Measurements from ENCODE around the gene HSPG2. TPM values are rescaled to one million over a fixed set of nuclear protein-coding genes. Genes with fewer than 3 reads are reported as not detected.
A peak's percentile ranks its signal among the peaks of the same experiment; 100 is the strongest.
"Not testable (repeated sequence)": the region's sequence is repeated elsewhere in the genome, so short reads cannot be mapped to it uniquely, and the experiment has no call there.

Gene HSPG2
- total RNA-seq, 1 donor from 2014 or later = 221 TPM

- Mint-ChIP-seq H3K9me3 (no peaks in the 10 kb centered on the region), H3K36me3 (no peaks in the 10 kb centered on the region), H3K27ac (no peak overlapping the region), H3K4me1 (no peaks in the 10 kb centered on the region), H3K4me3 (no peak overlapping the region), H3K27me3 (ENCODE audit: low read depth) (no peaks in the 10 kb centered on the region)
- DNase-seq (ENCODE audit: low spot score in 2 of 2, unreplicated experiment in 2 of 2) = no peak
- TF ChIP-seq, protein P1, sequence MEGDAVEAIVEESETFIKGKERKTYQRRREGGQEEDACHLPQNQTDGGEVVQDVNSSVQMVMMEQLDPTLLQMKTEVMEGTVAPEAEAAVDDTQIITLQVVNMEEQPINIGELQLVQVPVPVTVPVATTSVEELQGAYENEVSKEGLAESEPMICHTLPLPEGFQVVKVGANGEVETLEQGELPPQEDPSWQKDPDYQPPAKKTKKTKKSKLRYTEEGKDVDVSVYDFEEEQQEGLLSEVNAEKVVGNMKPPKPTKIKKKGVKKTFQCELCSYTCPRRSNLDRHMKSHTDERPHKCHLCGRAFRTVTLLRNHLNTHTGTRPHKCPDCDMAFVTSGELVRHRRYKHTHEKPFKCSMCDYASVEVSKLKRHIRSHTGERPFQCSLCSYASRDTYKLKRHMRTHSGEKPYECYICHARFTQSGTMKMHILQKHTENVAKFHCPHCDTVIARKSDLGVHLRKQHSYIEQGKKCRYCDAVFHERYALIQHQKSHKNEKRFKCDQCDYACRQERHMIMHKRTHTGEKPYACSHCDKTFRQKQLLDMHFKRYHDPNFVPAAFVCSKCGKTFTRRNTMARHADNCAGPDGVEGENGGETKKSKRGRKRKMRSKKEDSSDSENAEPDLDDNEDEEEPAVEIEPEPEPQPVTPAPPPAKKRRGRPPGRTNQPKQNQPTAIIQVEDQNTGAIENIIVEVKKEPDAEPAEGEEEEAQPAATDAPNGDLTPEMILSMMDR (IDR thresholded peaks at IDR 0.05; ENCODE audit: unreplicated experiment) = no peak
These were observed 13.6 kb upstream of the HSPG2 start for GRCh38 chr1:21950734-21951133.

- H3K4me3 Mint-ChIP-seq = no peak overlapping the region
- peaks cover 11% of the 10 kb centered on the region for H3K4me1 Mint-ChIP-seq
- TF ChIP-seq, protein P1 (IDR thresholded peaks at IDR 0.05; ENCODE audit: unreplicated experiment) = no peak
- H3K9me3 Mint-ChIP-seq = no peaks in the 10 kb centered on the region
- no peaks in the 10 kb centered on the region for H3K36me3 Mint-ChIP-seq
- H3K27ac Mint-ChIP-seq = no peak overlapping the region
- no peaks in the 10 kb centered on the region for H3K27me3 Mint-ChIP-seq (ENCODE audit: low read depth)
- no peak for DNase-seq (ENCODE audit: low spot score in 2 of 2, unreplicated experiment in 2 of 2)
These were observed 9.9 kb upstream of the HSPG2 start for GRCh38 chr1:21946836-21947587.

- TF ChIP-seq, protein P1 (IDR thresholded peaks at IDR 0.05; ENCODE audit: unreplicated experiment) = no peak
- no peak for DNase-seq (ENCODE audit: low spot score in 2 of 2, unreplicated experiment in 2 of 2)
- Mint-ChIP-seq H3K4me1 (peaks cover 20% of the 10 kb centered on the region), H3K27me3 (ENCODE audit: low read depth) (no peaks in the 10 kb centered on the region), H3K36me3 (no peaks in the 10 kb centered on the region), H3K4me3 (no peak overlapping the region), H3K27ac (peak overlapping the region; percentile 81), H3K9me3 (no peaks in the 10 kb centered on the region)
These were observed 7.6 kb upstream of the HSPG2 start for GRCh38 chr1:21944733-21945073.

DNA sequence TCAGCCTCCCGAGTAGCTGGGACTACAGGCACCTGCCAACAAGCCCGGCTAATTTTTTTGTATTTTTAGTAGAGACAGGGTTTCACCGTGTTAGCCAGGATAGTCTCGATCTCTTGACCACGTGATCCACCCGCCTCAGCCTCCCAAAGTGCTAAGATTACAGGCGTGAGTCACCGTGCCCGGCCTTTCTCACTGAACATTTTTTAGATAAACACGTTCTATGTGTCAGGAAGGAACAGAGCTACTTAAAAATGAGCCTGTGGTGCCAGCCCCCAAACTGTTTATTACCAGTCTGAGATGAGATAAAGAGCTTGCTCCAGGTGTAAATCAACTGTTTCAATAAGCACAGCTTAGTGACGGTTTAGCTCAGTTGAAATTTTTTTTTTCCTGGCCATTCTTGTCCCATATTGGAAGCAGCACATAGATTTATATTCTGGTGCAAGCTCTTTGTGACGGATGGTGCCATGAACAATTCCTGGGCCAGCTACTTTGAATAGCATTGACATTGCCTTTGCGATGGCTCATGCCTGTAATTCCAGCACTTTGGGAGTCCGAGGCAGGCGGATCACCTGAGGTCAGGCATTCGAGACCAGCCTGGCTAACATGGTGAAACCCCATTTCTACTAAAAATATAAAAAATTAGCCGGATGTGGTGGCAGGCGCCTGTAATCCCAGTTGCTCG, 6.0 kb upstream of the HSPG2 start:
- not testable (repeated sequence) for H3K4me3 Mint-ChIP-seq; H3K36me3 Mint-ChIP-seq; H3K27me3 Mint-ChIP-seq (ENCODE audit: low read depth); DNase-seq (ENCODE audit: low spot score in 2 of 2, unreplicated experiment in 2 of 2); H3K9me3 Mint-ChIP-seq
- Mint-ChIP-seq H3K4me1 (peaks cover 35% of the 10 kb centered on the region), H3K27ac (peak overlapping the region; percentile 9)

DNA sequence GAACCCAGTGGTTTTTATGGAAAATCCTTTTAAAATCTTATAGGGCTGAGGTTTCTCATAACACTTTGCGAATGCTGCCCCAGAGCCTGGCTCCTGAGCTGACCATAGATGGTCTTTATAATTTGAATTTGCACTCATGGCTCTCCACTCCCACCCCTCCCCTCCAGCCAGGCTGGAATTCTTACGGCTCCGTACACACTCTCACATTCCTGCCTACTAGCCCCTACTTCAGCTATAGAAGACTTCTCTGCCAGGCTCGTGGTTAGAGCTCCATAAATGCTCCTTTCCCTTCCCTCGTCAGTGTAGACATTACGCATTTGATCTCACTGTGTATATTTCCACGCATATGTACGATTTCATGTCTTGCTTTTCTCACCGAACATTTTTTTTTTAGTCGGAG, 5.4 kb upstream of the HSPG2 start:
- no peak for DNase-seq (ENCODE audit: low spot score in 2 of 2, unreplicated experiment in 2 of 2)
- H3K27ac Mint-ChIP-seq = peak overlapping the region; percentile 9
- peaks cover 39% of the 10 kb centered on the region for H3K4me1 Mint-ChIP-seq
- H3K9me3 Mint-ChIP-seq = no peaks in the 10 kb centered on the region
- H3K27me3 Mint-ChIP-seq (ENCODE audit: low read depth) = no peaks in the 10 kb centered on the region
- H3K36me3 Mint-ChIP-seq = no peaks in the 10 kb centered on the region
- no peak overlapping the region for H3K4me3 Mint-ChIP-seq
- TF ChIP-seq, protein P1 (IDR thresholded peaks at IDR 0.05; ENCODE audit: unreplicated experiment) = no peak

DNA sequence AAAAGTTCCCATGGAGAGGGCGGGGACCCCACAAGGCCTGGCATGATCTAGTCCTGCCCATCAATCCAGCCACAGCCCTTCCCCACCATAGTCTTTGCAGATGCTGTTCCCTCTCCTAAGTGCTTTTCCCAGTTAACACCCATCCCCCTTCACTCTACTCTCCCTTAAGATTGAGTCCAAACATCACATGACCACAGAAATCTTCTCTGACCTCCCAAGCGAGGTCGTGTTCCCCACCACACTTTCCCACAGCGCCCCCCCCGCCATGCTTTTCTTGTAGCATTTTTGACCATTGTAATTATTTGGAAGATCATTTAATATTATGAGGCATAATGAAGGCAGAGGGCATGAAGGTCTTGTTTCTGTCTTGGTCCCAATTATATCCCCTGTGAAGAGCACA, 4.3 kb upstream of the HSPG2 start:
- TF ChIP-seq, protein P1 (IDR thresholded peaks at IDR 0.05; ENCODE audit: unreplicated experiment) = no peak
- no peak for DNase-seq (ENCODE audit: low spot score in 2 of 2, unreplicated experiment in 2 of 2)
- no peaks in the 10 kb centered on the region for H3K27me3 Mint-ChIP-seq (ENCODE audit: low read depth)
- no peaks in the 10 kb centered on the region for H3K9me3 Mint-ChIP-seq
- H3K27ac Mint-ChIP-seq = no peak overlapping the region
- peaks cover 42% of the 10 kb centered on the region for H3K4me1 Mint-ChIP-seq
- H3K4me3 Mint-ChIP-seq = no peak overlapping the region
- no peaks in the 10 kb centered on the region for H3K36me3 Mint-ChIP-seq

Data from mesothelial cell of epicardium (in vitro differentiated cells).